ENCODE results near the gene PRDX3. TPM values are rescaled to one million over a fixed set of nuclear protein-coding genes. Genes with fewer than 3 reads are reported as not detected.
A peak's percentile ranks its signal among the peaks of the same experiment; 100 is the strongest.

Gene PRDX3
- total RNA-seq, 1 experiment from 2014 or later: 171 TPM

DNA sequence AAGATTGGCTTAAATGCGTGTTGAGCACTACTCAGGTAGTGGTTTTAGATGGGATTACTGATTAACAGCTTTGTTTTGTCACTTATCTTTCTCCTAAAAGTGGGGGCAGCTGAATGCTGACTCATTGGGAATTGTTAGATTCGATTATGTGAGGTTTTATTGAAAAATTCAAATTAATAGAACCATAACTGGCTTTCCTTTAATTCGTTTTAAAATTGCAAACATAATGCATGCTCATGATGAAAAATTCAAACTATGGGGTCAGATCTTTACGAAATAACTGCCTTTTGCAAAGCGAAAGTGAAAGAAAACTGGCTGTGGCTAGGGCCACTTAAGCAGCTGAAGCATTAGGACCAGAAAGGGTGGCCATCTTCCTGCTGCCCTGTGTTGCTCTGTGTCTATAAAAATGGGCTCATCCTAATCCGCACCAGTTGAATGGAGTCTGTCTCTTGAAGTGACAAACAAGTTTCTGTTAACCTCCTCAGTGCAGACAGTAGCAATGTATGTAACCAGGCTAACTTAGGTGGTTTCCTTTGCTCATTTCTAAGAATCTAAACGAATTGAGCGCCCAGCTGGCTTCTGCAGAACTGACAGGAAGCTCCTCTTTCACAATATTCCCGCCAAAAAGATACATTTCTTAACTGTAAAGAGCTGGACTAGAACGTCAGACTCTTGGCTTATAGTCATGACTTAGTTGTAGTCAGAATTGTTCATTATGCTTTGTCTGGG, 46.9 kb downstream of the PRDX3 start:
- peak; percentile 61 for DNase-seq (ENCODE audit: low read depth)

- DNase-seq (ENCODE audit: low read depth): no peak
These were observed 48.9 kb downstream of the PRDX3 start for GRCh38 chr10:119129721-119130120.

- no peak for DNase-seq (ENCODE audit: low read depth)
These were observed 52.7 kb downstream of the PRDX3 start for GRCh38 chr10:119125942-119126341.

DNA sequence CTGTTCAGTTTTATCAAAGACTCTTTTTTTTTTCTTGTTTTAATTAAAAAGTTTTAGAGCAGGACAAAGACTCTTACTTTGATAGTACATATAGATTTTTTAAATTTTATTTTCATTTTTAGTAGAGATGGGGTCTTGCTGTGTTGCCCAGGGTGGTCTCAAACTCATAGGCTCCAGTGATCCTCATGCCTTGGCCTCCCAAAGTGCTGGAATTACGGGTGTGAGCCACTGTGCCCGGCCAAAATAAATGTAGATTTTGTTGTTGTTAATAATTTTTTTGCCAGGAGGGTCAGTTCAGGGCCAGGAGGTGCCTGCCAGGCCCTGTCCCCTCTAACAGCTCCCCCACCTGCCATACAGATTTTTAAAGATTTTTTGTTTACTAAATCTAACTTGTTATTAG, 57.7 kb downstream of the PRDX3 start:
- no peak for DNase-seq (ENCODE audit: low read depth)

- peak; percentile 13 for DNase-seq (ENCODE audit: low read depth)
These were observed 58.2 kb downstream of the PRDX3 start for GRCh38 chr10:119120413-119120867.

- no peak for DNase-seq (ENCODE audit: low read depth)
These were observed 59.2 kb downstream of the PRDX3 start for GRCh38 chr10:119119400-119119799.

DNA sequence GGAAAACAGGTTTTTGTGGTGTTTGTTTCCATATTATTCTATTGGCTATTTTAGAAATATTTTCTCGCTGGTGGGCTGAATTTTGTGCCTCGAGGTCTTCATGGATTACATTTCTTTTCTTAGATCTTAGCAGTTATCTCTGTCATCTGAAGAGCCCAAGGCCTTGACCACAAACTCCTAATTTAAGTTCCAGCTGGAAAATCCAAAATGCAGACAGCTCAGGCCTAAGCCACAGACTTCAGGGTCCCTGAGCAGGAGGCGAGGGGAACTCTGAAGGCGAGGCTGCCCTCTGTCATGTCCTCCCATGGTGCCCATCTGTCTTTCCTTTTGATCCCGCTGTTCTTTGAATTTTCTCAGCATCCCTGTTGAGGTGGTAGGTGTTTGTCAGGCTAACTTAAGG, 60.4 kb downstream of the PRDX3 start:
- no peak for DNase-seq (ENCODE audit: low read depth)

Other genes starting within 250 kb of the PRDX3 start
- gene NANOS1, start 149.1 kb downstream of the PRDX3 start, total RNA-seq (2014; rRNA removed; shearing (Covaris generic)): 3.7 and 4.7 TPM in 2 replicates
- gene EIF3A, start 98.0 kb downstream of the PRDX3 start, total RNA-seq (2014; rRNA removed; shearing (Covaris generic)): 81.6 and 82.6 TPM in 2 replicates
- gene DENND10, start 74.7 kb downstream of the PRDX3 start, total RNA-seq (2014; rRNA removed; shearing (Covaris generic)): 19.1 and 36.2 TPM in 2 replicates
- gene SFXN4, start 13.1 kb downstream of the PRDX3 start, total RNA-seq (2014; rRNA removed; shearing (Covaris generic)): 14.1 and 27.9 TPM in 2 replicates
- gene GRK5, start 28.8 kb upstream of the PRDX3 start, total RNA-seq (2014; rRNA removed; shearing (Covaris generic)): 6.1 and 9.8 TPM in 2 replicates